Endothelial cell of umbilical vein (primary cell): ENCODE measurements around the gene TRIM50.
"Not testable (repeated sequence)": the region's sequence is repeated elsewhere in the genome, so short reads cannot be mapped to it uniquely, and the experiment has no call there.

ENCODE experiments used
- EZH2 ChIP-seq: IDR thresholded peaks from 2 replicates; pipeline ENCODE4 v1.6.1; 2012; ENCODE audit warnings: borderline replicate concordance, low read depth, mild to moderate bottlenecking, moderate library complexity, low read length, inconsistent platforms; ENCODE audit not compliant: severe bottlenecking
- JUN ChIP-seq: IDR thresholded peaks from 2 replicates; pipeline ENCODE4 v1.6.1; 2011; ENCODE audit warnings: borderline replicate concordance, low read depth; ENCODE audit not compliant: insufficient read length, insufficient read depth
- POLR2A ChIP-seq: IDR thresholded peaks from 2 replicates; pipeline ENCODE4 v1.6.1; 2012; ENCODE audit warnings: low read depth, mild to moderate bottlenecking, control low read depth, low read length
- POLR2AphosphoS5 ChIP-seq: IDR thresholded peaks from 2 replicates; pipeline ENCODE4 v1.6.1; 2012; ENCODE audit warnings: low read depth, mild to moderate bottlenecking, control low read depth, low read length, moderate library complexity; ENCODE audit not compliant: insufficient read depth
- TF ChIP-seq, protein P1 (sequence below), 2 donors: IDR thresholded peaks; 1 replicate in 1 of 2; 2 replicates in 1 of 2; pipeline ENCODE4 v1.5.1; 2011; ENCODE audit warnings: low read length in 2 of 2, mild to moderate bottlenecking in 2 of 2, moderate library complexity in 2 of 2, control low read depth in 1 of 2, inconsistent platforms in 1 of 2, low read depth in 1 of 2; ENCODE audit not compliant: insufficient read depth in 1 of 2; ENCODE audit errors: extremely low read depth in 1 of 2

DNA sequence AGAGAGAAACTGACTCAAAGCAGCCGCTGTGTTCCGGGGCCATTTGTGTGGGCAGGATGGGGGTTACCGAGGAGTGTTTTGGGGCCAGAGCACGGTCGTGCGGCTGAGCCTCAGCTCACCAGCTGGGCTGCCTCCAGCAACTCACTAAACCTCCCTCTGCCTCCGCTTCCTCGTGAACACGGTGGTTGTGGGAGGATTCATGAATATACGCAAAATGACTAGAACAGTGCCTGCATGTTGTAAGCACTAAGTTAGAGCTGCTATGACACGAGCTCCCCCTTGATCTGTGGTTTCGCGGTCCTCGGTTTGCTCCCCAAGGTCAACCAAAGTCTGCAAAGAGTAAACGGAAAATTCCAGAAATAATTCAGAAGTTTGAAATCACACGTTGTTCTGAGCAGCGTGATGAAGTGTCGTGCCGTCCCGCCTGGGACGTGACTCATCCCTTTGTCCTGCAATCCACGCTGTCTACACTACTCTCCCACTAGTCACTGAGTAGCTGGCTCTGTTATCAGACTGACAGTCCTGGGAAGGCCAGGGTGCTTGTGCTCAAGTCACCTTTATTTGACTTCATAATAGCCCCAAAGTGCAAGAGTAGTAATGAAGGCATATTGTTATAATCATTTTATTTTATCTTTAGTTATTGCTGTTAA, 61.0 kb downstream of the TRIM50 start:
- TF ChIP-seq, protein P1, sequence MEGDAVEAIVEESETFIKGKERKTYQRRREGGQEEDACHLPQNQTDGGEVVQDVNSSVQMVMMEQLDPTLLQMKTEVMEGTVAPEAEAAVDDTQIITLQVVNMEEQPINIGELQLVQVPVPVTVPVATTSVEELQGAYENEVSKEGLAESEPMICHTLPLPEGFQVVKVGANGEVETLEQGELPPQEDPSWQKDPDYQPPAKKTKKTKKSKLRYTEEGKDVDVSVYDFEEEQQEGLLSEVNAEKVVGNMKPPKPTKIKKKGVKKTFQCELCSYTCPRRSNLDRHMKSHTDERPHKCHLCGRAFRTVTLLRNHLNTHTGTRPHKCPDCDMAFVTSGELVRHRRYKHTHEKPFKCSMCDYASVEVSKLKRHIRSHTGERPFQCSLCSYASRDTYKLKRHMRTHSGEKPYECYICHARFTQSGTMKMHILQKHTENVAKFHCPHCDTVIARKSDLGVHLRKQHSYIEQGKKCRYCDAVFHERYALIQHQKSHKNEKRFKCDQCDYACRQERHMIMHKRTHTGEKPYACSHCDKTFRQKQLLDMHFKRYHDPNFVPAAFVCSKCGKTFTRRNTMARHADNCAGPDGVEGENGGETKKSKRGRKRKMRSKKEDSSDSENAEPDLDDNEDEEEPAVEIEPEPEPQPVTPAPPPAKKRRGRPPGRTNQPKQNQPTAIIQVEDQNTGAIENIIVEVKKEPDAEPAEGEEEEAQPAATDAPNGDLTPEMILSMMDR (IDR thresholded peaks at IDR 0.05; ENCODE audit: extremely low read depth in 1 of 2, insufficient read depth in 1 of 2, low read depth in 1 of 2, low read length in 2 of 2), result not testable (repeated sequence)
- not testable (repeated sequence) for TF ChIP-seq POLR2AphosphoS5, POLR2A, JUN, EZH2
